NCI-H748 treated with DMSO at 0.1 percent for 48 hours (cell line): ENCODE results near the gene TNK1.

Source experiments
- DNase-seq: peaks from one replicate; lab custom pipeline; 2025; lab: John Stamatoyannopoulos, UW

Gene TNK1

GRCh38 chr17:7391307-7391706 lies 10.4 kb downstream of the TNK1 start:
- DNase-seq, result no peak

DNA sequence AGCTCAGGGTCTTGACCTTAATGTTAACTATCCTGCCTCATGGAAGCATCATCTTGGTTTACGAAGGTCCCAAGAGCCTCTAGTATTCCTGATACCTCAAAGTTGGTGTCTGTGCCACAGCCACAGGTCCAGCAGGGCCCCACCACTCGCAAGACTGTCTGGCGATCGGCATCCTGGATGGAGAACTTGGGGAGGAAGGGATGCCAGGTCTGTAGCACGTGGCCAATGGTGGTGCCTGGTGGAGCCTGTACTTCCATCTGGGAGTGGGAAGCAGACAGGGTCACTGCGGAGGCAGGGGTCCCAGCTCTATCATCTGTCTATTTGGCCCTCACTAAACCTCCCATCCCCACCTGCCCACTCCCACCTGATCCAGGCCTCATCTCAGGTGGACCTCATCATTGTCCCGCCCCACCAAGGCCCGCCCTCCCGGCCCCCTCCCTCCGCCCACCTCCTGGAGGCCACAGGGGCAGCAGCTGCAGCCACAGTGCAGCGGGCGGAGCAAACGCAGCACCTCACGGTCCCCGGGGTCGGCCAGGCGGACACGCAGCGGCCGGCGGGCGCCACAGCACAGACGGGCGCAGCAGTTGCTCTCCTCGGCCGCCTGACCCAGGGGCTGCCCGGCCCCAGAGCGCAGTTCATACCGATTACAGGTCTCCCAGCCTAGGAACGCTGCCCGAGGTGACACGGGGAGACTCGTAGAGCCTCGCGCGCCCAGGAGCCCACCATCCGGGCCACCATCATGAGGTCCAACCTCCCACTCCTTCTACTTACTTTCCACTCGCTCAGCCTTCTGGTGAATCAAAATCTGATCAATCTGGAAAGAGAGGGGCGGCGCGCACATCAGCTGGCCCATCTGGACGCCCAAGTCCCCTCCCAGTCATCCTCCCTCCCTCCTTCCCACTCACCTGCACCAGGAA lies 12.1 kb downstream of the TNK1 start:
- DNase-seq, result no peak

- peak; percentile 77 for DNase-seq
Measured at GRCh38 chr17:7393613-7394451, 12.9 kb downstream of the TNK1 start.

DNA sequence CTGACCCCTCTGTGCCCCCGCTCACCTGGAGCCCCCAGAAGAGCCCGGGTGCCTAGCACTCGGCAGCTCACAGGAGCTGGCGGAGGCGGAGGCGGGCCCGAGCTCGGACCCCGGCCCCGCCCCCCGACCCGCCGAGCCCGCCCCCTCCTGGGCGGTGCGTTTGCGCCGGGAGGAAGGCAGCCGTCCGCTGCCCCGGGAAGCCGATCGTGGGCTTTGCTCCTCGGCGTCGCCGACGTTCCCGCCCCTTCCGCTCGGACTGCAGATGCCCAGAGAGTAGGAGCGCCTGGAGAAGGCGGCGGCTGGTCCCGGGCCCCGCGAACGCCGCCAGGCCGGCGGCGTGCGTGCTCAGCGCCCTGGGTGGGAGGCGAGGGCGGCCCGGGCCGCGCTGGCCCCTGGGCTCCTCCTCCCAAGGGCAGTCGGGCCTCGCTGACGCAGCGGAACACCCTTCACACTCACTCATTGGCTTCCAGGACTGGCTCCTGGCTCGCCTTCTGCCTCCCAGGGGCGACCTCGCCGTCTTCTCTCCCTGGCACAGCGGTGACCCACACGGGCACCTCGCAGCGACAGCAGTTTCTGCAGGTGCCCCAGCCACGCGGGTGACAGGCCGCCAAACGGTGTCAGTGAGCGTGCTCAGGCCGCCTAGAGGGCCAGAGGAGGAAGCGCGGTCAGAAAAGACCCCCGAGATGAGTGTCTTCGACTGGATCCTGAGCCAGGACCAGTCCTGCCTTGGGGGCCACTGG lies 13.7 kb downstream of the TNK1 start, which contains the start of gene PLSCR3:
TSS of gene PLSCR3 (minus strand) at position 74 of the 740 bp plus-strand sequence. CDS start 415 bp downstream, outside the sequence.
- DNase-seq, result peak; percentile 80

GRCh38 chr17:7396147-7396546 lies 15.3 kb downstream of the TNK1 start:
- no peak for DNase-seq

DNA sequence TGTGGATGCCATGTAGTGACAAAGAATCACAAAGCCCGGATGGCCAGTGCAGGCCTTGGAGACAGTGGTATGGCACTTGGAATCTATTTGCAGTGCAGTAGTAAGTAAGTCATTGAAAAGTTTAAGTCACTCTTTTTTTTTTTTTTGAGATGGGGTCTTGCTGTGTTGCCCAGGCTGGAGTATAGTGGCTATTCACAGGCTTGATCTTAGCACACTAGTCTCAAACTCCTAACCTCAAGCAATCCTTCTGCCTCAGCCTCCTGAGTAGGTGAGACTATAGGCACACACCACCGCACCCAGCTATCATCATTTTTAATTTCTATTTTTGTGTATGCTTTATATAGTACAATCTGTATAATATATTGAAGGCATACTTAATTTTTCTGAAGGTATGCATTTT lies 17.7 kb downstream of the TNK1 start:
- no peak for DNase-seq

DNA sequence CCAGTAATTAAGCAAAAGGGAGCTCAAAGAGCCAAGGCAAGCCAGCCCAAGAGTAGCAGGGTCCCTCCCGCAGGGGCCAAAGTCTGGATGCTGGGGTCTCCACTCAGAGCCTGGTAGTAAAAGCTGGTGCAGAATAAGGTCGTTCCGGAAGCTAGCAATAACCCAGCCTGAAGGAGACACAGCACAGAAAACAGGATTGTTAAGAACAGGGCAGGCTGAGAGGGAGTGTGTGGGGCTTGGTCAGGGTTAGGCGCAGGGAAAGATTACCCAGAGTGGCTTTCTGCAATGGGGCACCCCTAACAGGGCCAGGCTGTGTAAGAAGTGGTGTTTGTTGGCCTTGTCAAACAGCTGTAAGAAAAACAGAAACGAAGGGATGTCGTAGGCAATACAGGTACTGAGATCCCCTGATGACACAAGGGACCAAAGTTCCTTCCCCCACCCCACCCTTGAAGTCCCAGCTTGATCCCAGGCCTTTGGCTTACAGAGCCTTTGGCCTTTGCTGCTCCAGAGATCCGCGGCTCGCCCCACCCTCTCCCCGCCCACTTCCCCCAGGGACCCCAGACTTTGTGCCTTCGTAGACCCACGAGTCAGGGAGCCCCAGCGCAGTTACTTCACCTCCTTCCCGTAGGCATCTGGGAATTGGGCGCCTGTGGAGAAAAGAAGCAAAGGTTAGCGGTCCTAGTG lies 22.3 kb downstream of the TNK1 start:
- DNase-seq, result peak; percentile 60

DNA sequence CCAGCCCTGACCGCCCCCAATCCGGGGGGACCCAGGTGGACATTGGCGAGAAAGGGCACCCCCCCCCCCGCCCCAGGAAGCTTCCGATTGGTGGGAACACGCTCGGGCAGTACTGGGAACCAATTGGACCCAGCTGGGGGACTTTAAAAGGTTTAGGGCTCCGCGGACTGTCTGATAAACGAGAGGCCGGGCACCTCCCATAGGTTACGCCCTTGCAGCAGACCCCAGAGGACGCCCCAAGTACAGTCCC lies 22.8 kb downstream of the TNK1 start:
- peak; percentile 76 for DNase-seq

GRCh38 chr17:7403977-7404736 lies 23.3 kb downstream of the TNK1 start, which contains the start of gene TMEM256:
TMEM256 (minus strand) TSS chr17:7404097; CDS start chr17:7404084, 13 bp downstream.
- DNase-seq, result peak; percentile 100

GRCh38 chr17:7404737-7405349 lies 24.0 kb downstream of the TNK1 start:
- peak; percentile 62 for DNase-seq

GRCh38 chr17:7405350-7406234 lies 24.7 kb downstream of the TNK1 start:
- no peak for DNase-seq

GRCh38 chr17:7406235-7406825 lies 25.4 kb downstream of the TNK1 start:
- peak; percentile 14 for DNase-seq

DNA sequence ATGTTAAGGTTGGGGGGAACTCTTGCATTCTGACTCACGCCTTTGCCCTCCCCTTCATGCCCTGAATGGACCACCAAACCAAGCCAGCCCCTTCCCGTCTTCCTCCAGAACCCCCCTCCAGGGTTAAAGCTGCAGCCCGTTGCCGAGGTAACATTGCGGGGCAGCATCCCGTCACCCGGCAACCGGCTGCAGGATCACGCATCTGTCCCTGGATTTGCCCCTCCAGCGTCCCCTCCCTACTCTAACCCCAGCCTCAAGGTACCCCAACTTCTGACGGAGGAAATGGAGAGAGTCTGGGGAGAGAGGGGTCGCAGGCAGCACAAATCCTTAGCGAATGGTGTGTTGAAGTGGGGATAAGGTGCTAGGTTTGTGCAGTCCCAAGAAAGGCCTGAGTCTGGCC lies 26.2 kb downstream of the TNK1 start:
- no peak for DNase-seq

- no peak for DNase-seq
Measured at GRCh38 chr17:7407485-7408251, 26.8 kb downstream of the TNK1 start, which contains the start of gene NLGN2. NLGN2 (plus strand) TSS chr17:7407845; CDS start chr17:7408256, 411 bp downstream.

GRCh38 chr17:7408252-7408727 lies 27.4 kb downstream of the TNK1 start:
- no peak for DNase-seq

GRCh38 chr17:7408863-7409262 lies 28.0 kb downstream of the TNK1 start:
- DNase-seq, result no peak

DNA sequence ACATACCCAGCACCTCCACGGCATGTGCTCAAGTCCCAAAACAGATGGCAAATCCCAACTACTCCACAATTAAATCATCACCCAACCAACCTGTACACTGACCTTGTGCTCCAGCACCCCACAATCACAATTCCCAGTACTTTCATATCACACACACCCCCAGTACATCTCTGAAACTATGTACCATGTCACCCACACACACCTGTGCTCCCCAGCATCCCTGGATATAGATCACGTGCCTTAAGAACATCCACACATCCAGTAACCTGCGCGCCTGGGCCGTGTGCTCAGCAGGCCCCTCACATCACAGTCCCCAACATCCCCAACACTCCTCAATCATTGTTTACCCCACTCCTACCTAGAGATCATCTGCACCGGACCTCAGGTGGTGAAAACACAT lies 28.8 kb downstream of the TNK1 start:
- DNase-seq, result no peak
